GM18519 (cell line): ENCODE measurements around the gene C3orf33.

Source experiments
- ATAC-seq: cut with Tn5 transposase; IDR thresholded peaks from one replicate; pipeline ENCODE4 v1.9.1; 2021; ENCODE audit warnings: mild to moderate bottlenecking, moderate library complexity; ENCODE audit not compliant: unreplicated experiment, low FRiP score

The C3orf33 gene

DNA sequence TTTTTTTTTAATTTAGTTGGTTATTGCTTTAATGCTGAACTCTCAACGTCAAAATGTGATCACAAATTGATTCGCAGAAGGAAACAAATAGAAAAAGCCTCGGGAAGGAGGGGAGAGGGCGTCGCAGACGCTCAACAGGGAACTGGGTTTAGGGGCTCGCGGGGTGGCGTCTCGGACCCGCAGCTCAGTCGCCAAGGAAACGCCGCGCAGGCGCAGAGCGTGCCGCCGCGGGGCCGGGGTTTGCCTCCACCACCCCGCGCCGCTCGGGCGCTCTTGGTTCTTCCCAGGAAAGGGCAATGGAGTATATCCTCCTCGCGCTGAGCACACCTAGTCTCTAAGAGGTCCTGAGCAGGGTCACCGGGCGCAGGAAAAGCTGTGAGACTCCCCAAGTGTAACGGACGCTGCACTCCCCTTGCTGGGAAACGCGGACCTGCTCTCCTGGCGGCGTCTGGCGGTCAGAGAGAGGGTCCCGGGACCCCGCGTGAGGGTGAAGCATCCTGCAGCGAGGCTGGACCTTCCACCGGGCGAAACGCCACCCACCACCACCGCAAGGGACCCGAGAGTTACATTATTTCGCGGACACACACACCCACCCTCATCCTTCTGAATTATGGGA is 62.0 kb downstream of the C3orf33 start:
- ATAC-seq = no peak

DNA sequence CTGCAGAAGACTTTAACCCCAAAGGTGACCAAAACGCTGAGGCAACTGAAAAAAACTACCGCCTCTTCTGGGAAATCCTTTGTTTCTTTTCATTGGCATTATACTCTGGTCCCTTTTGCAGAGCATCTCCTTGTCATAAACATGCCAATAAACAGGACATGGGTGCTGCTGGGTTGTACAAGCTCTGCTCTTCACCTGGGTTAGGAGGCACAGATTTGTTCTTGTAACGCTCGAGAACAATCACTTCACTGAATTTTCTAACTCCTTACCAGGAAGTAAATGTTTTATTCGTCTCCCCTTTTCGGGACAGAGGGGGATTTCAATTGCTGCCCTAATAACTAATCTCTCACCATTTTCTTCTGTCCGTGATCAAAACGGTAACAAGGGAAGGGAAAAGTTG is 62.5 kb downstream of the C3orf33 start:
- ATAC-seq = no peak

DNA sequence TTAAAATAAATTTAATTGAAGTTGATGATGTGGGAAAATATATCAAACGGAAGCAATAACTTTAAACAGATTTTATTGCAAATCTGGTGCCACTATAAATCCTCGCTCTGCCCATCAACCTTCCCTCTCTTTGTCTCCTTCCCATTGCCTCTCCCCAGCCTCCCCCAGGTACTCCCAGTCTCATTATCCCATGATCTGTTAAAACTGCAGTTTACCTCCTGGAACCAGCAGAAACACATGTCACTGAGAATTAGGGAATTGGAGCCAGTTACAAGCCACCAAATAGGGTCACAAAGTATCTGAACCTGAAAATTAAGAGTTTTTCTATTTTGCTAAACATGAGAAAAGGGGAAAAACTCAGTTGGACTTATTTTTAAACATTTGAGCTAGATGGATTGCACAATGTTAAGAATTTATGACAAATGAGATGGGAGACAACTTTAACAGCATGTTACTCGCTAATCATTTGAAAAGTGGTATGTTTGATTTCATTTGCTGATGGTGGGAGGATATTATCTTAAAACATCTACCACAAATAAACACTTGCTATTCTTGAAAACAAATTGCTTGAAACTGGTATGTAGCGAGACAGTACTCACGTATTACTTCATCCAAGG is 63.6 kb downstream of the C3orf33 start:
- ATAC-seq = no peak

DNA sequence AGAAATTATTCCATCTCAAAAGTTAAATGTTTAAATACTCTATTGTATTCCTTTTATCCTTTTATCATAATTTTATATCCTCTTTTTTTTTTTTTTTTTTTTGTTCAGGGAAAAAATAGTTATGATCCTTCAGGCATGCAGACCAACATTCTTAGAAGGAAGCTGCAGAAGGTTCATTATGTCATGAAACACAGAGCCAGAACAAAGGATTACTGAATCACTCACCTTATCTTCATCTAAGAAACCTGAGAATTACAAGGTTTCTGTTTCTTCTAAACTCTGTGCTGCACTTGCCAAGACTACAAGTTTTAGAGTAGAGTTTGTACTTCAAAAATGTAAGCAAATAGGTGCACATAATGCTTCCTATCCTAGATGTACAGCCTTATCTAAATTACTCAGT is 64.5 kb downstream of the C3orf33 start:
- ATAC-seq = no peak

DNA sequence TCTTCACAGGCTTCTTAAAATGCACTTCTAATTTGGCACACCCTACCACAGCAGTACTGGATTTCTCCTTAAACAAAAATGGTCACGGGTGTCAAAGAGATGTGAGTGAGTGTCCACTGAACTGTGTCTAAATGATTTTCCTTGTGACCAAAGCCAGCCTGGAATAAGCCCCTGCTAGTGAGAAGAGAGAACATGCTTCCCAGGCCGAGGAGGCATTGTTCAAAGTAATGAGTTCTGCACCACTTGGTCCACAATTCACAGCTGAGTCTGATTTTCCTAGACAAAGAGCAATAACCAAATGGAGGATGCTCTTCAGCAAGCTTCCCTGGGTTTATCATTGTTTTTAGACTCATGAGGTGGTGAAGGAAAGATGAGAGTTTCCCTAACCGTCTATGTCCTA is 65.0 kb downstream of the C3orf33 start:
- no peak for ATAC-seq

DNA sequence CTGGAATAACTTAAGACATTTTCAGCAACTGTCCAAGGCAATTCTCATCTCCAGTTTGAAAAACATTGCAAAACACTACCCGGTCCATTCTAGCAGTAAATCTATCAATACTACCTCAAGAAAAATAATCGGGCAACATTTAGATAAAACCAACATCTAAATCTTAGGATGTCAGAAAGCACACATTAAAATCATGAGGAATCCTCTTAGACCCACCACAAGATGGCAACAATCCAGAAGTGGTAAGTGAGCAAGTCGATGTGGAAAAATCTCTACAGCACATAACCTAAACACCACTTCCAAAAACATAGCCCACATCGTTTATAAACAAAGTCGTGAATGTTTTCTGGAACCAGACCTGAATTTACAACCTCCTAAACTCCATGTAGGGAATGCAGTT is 66.9 kb downstream of the C3orf33 start:
- ATAC-seq = no peak

DNA sequence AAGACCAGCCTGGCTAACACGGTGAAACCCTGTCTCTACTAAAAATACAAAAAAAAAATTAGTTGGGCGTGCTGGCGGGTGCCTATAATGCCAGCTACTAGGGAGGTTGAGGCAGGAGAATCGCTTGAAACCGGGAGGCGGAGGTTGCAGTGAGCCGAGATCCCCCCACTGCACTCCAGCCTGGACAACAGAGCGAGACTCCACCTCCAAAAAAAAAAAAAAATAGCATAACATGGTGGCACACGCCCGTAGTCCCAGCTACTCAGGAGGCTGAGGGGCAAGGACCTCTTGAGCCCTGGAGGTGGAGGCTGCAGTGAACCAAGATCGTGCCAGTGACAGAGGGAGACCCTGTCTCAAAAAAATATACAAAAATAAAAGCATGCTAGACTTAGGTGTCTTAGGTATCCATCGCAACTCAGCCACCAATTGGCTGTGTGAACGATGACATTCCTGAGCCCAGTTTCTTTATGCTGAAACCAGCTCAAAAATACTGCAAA is 67.5 kb downstream of the C3orf33 start:
- ATAC-seq = no peak

DNA sequence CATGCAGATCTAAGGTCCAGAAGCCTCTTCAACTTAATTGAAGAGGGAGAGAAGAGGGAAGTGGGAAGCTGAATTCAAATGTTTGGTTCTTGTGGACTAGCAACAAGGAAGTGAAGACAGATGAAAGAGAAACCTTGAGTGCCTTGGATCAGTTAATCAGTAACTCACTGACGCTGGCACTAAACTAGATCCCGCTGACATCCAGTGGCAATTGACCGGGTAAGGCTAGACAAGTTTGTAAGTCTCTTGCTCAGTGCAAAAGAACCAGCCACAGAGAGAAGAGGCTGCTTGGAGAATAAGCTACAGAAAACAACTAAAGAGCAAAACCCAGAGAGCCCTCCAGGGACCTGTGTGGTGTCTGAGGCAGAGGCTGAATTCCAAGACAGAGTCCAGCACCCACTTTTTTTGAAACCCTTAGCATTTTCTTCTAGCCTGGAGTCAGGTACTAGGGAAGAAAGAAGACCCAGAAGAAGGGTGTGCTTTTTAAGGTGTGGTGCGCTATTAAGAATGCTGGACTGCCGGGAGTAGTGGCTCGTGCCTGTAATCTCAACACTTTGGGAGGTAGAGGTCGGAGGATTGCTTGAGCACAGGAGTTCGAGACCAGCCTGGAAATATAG is 68.1 kb downstream of the C3orf33 start:
- ATAC-seq = peak; percentile 63

DNA sequence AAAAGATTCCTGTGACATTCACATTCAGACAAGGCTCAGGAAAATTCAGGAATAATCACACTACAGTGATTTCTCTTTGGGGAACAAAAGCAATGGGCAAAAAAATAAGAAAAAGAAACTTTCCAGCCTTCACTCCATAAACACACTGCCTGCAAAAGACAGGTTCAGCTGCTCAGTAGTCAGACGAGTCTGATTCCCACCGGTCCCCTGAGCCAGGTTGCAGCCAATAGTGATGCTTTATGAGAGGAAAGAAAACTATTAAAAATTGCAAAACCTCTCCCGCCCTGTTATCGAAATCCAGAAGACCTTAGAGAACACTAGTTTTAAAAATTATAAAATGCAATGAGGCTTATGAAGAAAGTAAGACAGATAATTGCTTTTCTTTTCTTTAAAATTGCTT is 69.7 kb downstream of the C3orf33 start:
- ATAC-seq = no peak

DNA sequence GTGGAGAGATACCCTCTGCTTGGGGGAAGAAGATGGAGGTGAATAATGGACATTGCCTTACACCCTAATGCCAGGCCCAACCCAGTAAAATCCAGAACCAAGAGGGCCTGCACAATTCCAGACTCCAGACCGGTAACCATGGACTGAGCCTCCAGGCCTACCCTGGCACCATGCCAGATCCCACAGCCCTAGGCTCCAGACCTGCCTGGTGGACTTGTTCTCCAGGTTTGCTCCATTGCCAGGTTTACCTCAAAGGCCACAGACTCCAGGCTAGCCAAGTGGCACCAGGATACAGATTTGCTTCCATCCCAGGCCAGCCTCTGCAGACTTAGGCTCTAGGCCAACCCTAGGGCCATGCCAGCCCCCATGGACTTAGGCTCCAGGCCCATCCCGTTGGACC is 75.2 kb downstream of the C3orf33 start:
- no peak for ATAC-seq

DNA sequence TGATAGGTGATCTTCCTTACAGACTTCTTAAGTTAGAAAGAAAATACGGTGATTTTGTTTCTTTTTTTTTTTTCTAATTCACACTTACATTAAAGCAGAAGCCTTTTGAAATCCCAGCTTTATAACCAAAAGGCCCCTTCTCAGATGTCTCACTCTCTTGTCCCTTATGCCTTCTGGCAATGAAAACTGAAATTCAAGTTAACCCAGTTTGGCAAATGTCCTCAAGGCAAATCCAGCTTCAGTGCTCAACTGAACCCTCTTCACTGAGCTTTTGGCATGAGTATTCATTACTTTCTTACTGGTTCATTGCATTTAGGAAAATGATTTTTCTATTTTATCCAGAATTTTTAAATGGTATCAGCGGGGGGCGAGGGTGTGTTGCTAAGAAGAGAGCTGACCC is 78.2 kb downstream of the C3orf33 start:
- no peak for ATAC-seq

DNA sequence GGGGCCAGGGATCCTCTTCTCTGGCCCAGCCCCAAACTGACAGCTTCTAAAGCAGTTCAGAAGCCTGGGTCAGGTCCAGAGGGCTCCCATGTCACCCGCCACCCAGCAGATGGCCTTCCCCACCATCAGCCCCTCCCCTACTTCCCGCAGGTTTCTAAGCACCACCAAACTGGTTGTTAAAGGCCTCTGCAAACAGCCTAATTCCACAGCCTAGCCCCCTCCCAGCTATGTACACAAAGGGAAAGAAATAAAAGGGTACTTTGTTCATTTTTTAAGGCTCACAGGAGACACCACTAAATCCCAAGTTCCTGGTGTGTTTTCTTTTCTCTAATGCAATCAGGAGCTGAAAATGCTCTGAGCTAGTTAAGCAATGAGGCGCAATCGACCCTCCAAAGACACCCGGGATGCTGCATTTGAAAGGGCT is 91.8 kb downstream of the C3orf33 start:
- no peak for ATAC-seq
